HG03139 (cell line): ENCODE measurements around the gene M1AP.
"Not testable (repeated sequence)": the region's sequence is repeated elsewhere in the genome, so short reads cannot be mapped to it uniquely, and the experiment has no call there.

Experiments used
- ATAC-seq: cut with Tn5 transposase; IDR thresholded peaks from one replicate; pipeline ENCODE4 v1.9.1; 2021; ENCODE audit not compliant: unreplicated experiment

Gene M1AP

GRCh38 chr2:74567881-74568280 is 80.2 kb downstream of the M1AP start:
- ATAC-seq: no peak

GRCh38 chr2:74566754-74567085 is 81.4 kb downstream of the M1AP start:
- no peak for ATAC-seq

- no peak for ATAC-seq
Measured at GRCh38 chr2:74566076-74566753, 81.9 kb downstream of the M1AP start.

GRCh38 chr2:74564222-74564621 is 83.9 kb downstream of the M1AP start:
- ATAC-seq: no peak

- no peak for ATAC-seq
Measured at GRCh38 chr2:74562126-74562775, 85.9 kb downstream of the M1AP start.

GRCh38 chr2:74561022-74561421 is 87.1 kb downstream of the M1AP start:
- not testable (repeated sequence) for ATAC-seq

- ATAC-seq: no peak
Measured at GRCh38 chr2:74560591-74560990, 87.5 kb downstream of the M1AP start.

- no peak for ATAC-seq
Measured at GRCh38 chr2:74559912-74560311, 88.2 kb downstream of the M1AP start.

GRCh38 chr2:74558284-74559230 is 89.6 kb downstream of the M1AP start:
- ATAC-seq: no peak

- ATAC-seq: no peak
Measured at GRCh38 chr2:74556831-74557370, 91.2 kb downstream of the M1AP start.

GRCh38 chr2:74556159-74556558 is 92.0 kb downstream of the M1AP start:
- no peak for ATAC-seq

GRCh38 chr2:74555610-74556103 is 92.5 kb downstream of the M1AP start:
- no peak for ATAC-seq

GRCh38 chr2:74554820-74555531 is 93.2 kb downstream of the M1AP start:
- peak; percentile 45 for ATAC-seq

GRCh38 chr2:74553892-74554819 is 94.0 kb downstream of the M1AP start, which contains the start of the genes DOK1 and LOXL3:
TSS of gene DOK1 (plus strand) at chr2:74554720. CDS start at chr2:74554755, 35 bp downstream.
TSS of gene LOXL3 (minus strand) at chr2:74553942. CDS start at chr2:74552634, 1,308 bp downstream.
- peak; percentile 45 for ATAC-seq

GRCh38 chr2:74552914-74553811 is 95.0 kb downstream of the M1AP start:
- ATAC-seq: no peak

GRCh38 chr2:74551942-74552913 is 95.9 kb downstream of the M1AP start:
- ATAC-seq: no peak

GRCh38 chr2:74551530-74551929 is 96.6 kb downstream of the M1AP start:
- no peak for ATAC-seq
